Measurements from ENCODE around the gene TRIP12.
A peak's percentile ranks its signal among the peaks of the same experiment; 100 is the strongest.

TRIP12 gene

GRCh38 chr2:229921101-229921891 is 513 bp downstream of the TRIP12 start:
- H3K4me1 ChIP-seq (ENCODE audit: control insufficient read depth in 5 of 5, insufficient read depth in 5 of 5, low read length in 5 of 5) = peaks cover 2 to 29% (median 24%) of the 10 kb centered on the region in 5 donors
- H3K27ac ChIP-seq (ENCODE audit: low read depth, low read length) = peak overlapping the region; percentile 97
- H3K36me3 ChIP-seq (ENCODE audit: control insufficient read depth in 5 of 5, insufficient read depth in 5 of 5, low read length in 5 of 5) = peaks cover 3 to 9% (median 6%) of the 10 kb centered on the region in 5 donors
- H3K9me3 ChIP-seq (ENCODE audit: control insufficient read depth in 5 of 5, low read length in 5 of 5) = no peaks in the 10 kb centered on the region
- peak overlapping the region; percentile 85 to 97 (median 94) for H3K4me3 ChIP-seq (ENCODE audit: low read depth in 1 of 5, low read length in 5 of 5)
- H3K9ac ChIP-seq (ENCODE audit: low read length in 5 of 5) = peak overlapping the region; percentile 30 to 99 (median 96)
- H3K27me3 ChIP-seq (ENCODE audit: control insufficient read depth in 5 of 5, insufficient read depth in 4 of 5, low read length in 5 of 5) = no peaks in the 10 kb centered on the region

- Histone ChIP-seq H3K9ac (ENCODE audit: low read length in 5 of 5) (peak overlapping the region; percentile 30 to 99 (median 96)), H3K9me3 (ENCODE audit: control insufficient read depth in 5 of 5, low read length in 5 of 5) (no peaks in the 10 kb centered on the region), H3K27me3 (ENCODE audit: control insufficient read depth in 5 of 5, insufficient read depth in 4 of 5, low read length in 5 of 5) (no peaks in the 10 kb centered on the region), H3K4me1 (ENCODE audit: control insufficient read depth in 5 of 5, insufficient read depth in 5 of 5, low read length in 5 of 5) (peaks cover 2 to 29% (median 24%) of the 10 kb centered on the region in 5 donors), H3K4me3 (ENCODE audit: low read depth in 1 of 5, low read length in 5 of 5) (peak overlapping the region; percentile 79 to 97 (median 89)), H3K36me3 (ENCODE audit: control insufficient read depth in 5 of 5, insufficient read depth in 5 of 5, low read length in 5 of 5) (peaks cover 3 to 11% (median 9%) of the 10 kb centered on the region in 5 donors), H3K27ac (ENCODE audit: low read depth, low read length) (peak overlapping the region; percentile 97)
Measured at GRCh38 chr2:229920011-229920641, 1.7 kb downstream of the TRIP12 start.

GRCh38 chr2:229917793-229918192 is 4.0 kb downstream of the TRIP12 start:
- Histone ChIP-seq H3K27me3 (ENCODE audit: control insufficient read depth in 5 of 5, insufficient read depth in 4 of 5, low read length in 5 of 5) (no peaks in the 10 kb centered on the region), H3K4me3 (ENCODE audit: low read depth in 1 of 5, low read length in 5 of 5) (no peak overlapping the region), H3K4me1 (ENCODE audit: control insufficient read depth in 5 of 5, insufficient read depth in 5 of 5, low read length in 5 of 5) (peaks cover 5 to 40% (median 33%) of the 10 kb centered on the region in 5 donors), H3K9me3 (ENCODE audit: control insufficient read depth in 5 of 5, low read length in 5 of 5) (no peaks in the 10 kb centered on the region), H3K9ac (ENCODE audit: low read length in 5 of 5) (no peak overlapping the region), H3K36me3 (ENCODE audit: control insufficient read depth in 5 of 5, insufficient read depth in 5 of 5, low read length in 5 of 5) (peaks cover 3 to 11% (median 9%) of the 10 kb centered on the region in 5 donors), H3K27ac (ENCODE audit: low read depth, low read length) (no peak overlapping the region)

- Histone ChIP-seq H3K27me3 (ENCODE audit: control insufficient read depth in 5 of 5, insufficient read depth in 4 of 5, low read length in 5 of 5) (no peaks in the 10 kb centered on the region), H3K36me3 (ENCODE audit: control insufficient read depth in 5 of 5, insufficient read depth in 5 of 5, low read length in 5 of 5) (peaks cover 3 to 11% (median 9%) of the 10 kb centered on the region in 5 donors), H3K4me1 (ENCODE audit: control insufficient read depth in 5 of 5, insufficient read depth in 5 of 5, low read length in 5 of 5) (peaks cover 5 to 38% (median 29%) of the 10 kb centered on the region in 5 donors), H3K9me3 (ENCODE audit: control insufficient read depth in 5 of 5, low read length in 5 of 5) (no peaks in the 10 kb centered on the region), H3K4me3 (ENCODE audit: low read depth in 1 of 5, low read length in 5 of 5) (no peak overlapping the region), H3K9ac (ENCODE audit: low read length in 5 of 5) (no peak overlapping the region), H3K27ac (ENCODE audit: low read depth, low read length) (no peak overlapping the region)
Measured at GRCh38 chr2:229914171-229914570, 7.6 kb downstream of the TRIP12 start.

GRCh38 chr2:229910832-229911412 is 10.9 kb downstream of the TRIP12 start:
- Histone ChIP-seq H3K27me3 (ENCODE audit: control insufficient read depth in 5 of 5, insufficient read depth in 4 of 5, low read length in 5 of 5) (no peaks in the 10 kb centered on the region), H3K27ac (ENCODE audit: low read depth, low read length) (no peak overlapping the region), H3K36me3 (ENCODE audit: control insufficient read depth in 5 of 5, insufficient read depth in 5 of 5, low read length in 5 of 5) (peaks cover 6 to 13% (median 8%) of the 10 kb centered on the region in 5 donors), H3K9me3 (ENCODE audit: control insufficient read depth in 5 of 5, low read length in 5 of 5) (no peaks in the 10 kb centered on the region), H3K4me1 (ENCODE audit: control insufficient read depth in 5 of 5, insufficient read depth in 5 of 5, low read length in 5 of 5) (peaks cover 3 to 33% (median 29%) of the 10 kb centered on the region in 5 donors), H3K9ac (ENCODE audit: low read length in 5 of 5) (peak overlapping the region in 1 of 5 donors; percentile 47), H3K4me3 (ENCODE audit: low read depth in 1 of 5, low read length in 5 of 5) (no peak overlapping the region)

GRCh38 chr2:229910147-229910831 is 11.5 kb downstream of the TRIP12 start:
- H3K27ac ChIP-seq (ENCODE audit: low read depth, low read length) = no peak overlapping the region

GRCh38 chr2:229909090-229909489 is 12.7 kb downstream of the TRIP12 start:
- H3K4me3 ChIP-seq (ENCODE audit: low read depth in 1 of 5, low read length in 5 of 5) = no peak overlapping the region
- H3K4me1 ChIP-seq (ENCODE audit: control insufficient read depth in 5 of 5, insufficient read depth in 5 of 5, low read length in 5 of 5) = peaks cover 0 to 28% (median 22%) of the 10 kb centered on the region in 5 donors
- no peak overlapping the region for H3K27ac ChIP-seq (ENCODE audit: low read depth, low read length)
- no peak overlapping the region for H3K9ac ChIP-seq (ENCODE audit: low read length in 5 of 5)
- no peaks in the 10 kb centered on the region for H3K27me3 ChIP-seq (ENCODE audit: control insufficient read depth in 5 of 5, insufficient read depth in 4 of 5, low read length in 5 of 5)
- H3K36me3 ChIP-seq (ENCODE audit: control insufficient read depth in 5 of 5, insufficient read depth in 5 of 5, low read length in 5 of 5) = peaks cover 6 to 13% (median 9%) of the 10 kb centered on the region in 5 donors
- H3K9me3 ChIP-seq (ENCODE audit: control insufficient read depth in 5 of 5, low read length in 5 of 5) = no peaks in the 10 kb centered on the region

More at GRCh38 chr2:229910147-229910831, 11.5 kb downstream of the TRIP12 start:
- Histone ChIP-seq H3K4me3 (ENCODE audit: low read depth in 1 of 5, low read length in 5 of 5) (no peak overlapping the region), H3K9me3 (ENCODE audit: control insufficient read depth in 5 of 5, low read length in 5 of 5) (no peaks in the 10 kb centered on the region), H3K4me1 (ENCODE audit: control insufficient read depth in 5 of 5, insufficient read depth in 5 of 5, low read length in 5 of 5) (peaks cover 3 to 33% (median 29%) of the 10 kb centered on the region in 5 donors), H3K9ac (ENCODE audit: low read length in 5 of 5) (peak overlapping the region in 1 of 5 donors; percentile 20), H3K36me3 (ENCODE audit: control insufficient read depth in 5 of 5, insufficient read depth in 5 of 5, low read length in 5 of 5) (peaks cover 6 to 13% (median 8%) of the 10 kb centered on the region in 5 donors), H3K27me3 (ENCODE audit: control insufficient read depth in 5 of 5, insufficient read depth in 4 of 5, low read length in 5 of 5) (no peaks in the 10 kb centered on the region)

- Histone ChIP-seq H3K9ac (ENCODE audit: low read length in 5 of 5) (no peak overlapping the region), H3K36me3 (ENCODE audit: control insufficient read depth in 5 of 5, insufficient read depth in 5 of 5, low read length in 5 of 5) (peaks cover 11 to 22% (median 16%) of the 10 kb centered on the region in 5 donors), H3K4me3 (ENCODE audit: low read depth in 1 of 5, low read length in 5 of 5) (no peak overlapping the region), H3K9me3 (ENCODE audit: control insufficient read depth in 5 of 5, low read length in 5 of 5) (no peaks in the 10 kb centered on the region), H3K4me1 (ENCODE audit: control insufficient read depth in 5 of 5, insufficient read depth in 5 of 5, low read length in 5 of 5) (peaks cover 0 to 15% (median 13%) of the 10 kb centered on the region in 5 donors), H3K27me3 (ENCODE audit: control insufficient read depth in 5 of 5, insufficient read depth in 4 of 5, low read length in 5 of 5) (no peaks in the 10 kb centered on the region), H3K27ac (ENCODE audit: low read depth, low read length) (no peak overlapping the region)
Measured at GRCh38 chr2:229905601-229906000, 16.2 kb downstream of the TRIP12 start.

GRCh38 chr2:229903037-229903436 is 18.8 kb downstream of the TRIP12 start:
- no peaks in the 10 kb centered on the region for H3K9me3 ChIP-seq (ENCODE audit: control insufficient read depth in 5 of 5, low read length in 5 of 5)
- peaks cover 0 to 16% (median 7%) of the 10 kb centered on the region in 5 donors for H3K4me1 ChIP-seq (ENCODE audit: control insufficient read depth in 5 of 5, insufficient read depth in 5 of 5, low read length in 5 of 5)
- H3K27me3 ChIP-seq (ENCODE audit: control insufficient read depth in 5 of 5, insufficient read depth in 4 of 5, low read length in 5 of 5) = no peaks in the 10 kb centered on the region
- H3K9ac ChIP-seq (ENCODE audit: low read length in 5 of 5) = no peak overlapping the region
- H3K36me3 ChIP-seq (ENCODE audit: control insufficient read depth in 5 of 5, insufficient read depth in 5 of 5, low read length in 5 of 5) = peaks cover 10 to 19% (median 14%) of the 10 kb centered on the region in 5 donors
- no peak overlapping the region for H3K27ac ChIP-seq (ENCODE audit: low read depth, low read length)
- H3K4me3 ChIP-seq (ENCODE audit: low read depth in 1 of 5, low read length in 5 of 5) = no peak overlapping the region
